ENCODE measurements around the gene CCT7.

The CCT7 gene

GRCh38 chr2:73227086-73227485, 7.0 kb upstream of the CCT7 start:
- no peak for DNase-seq

- DNase-seq, result no peak
Observed at GRCh38 chr2:73228631-73229030, 5.5 kb upstream of the CCT7 start.

DNA sequence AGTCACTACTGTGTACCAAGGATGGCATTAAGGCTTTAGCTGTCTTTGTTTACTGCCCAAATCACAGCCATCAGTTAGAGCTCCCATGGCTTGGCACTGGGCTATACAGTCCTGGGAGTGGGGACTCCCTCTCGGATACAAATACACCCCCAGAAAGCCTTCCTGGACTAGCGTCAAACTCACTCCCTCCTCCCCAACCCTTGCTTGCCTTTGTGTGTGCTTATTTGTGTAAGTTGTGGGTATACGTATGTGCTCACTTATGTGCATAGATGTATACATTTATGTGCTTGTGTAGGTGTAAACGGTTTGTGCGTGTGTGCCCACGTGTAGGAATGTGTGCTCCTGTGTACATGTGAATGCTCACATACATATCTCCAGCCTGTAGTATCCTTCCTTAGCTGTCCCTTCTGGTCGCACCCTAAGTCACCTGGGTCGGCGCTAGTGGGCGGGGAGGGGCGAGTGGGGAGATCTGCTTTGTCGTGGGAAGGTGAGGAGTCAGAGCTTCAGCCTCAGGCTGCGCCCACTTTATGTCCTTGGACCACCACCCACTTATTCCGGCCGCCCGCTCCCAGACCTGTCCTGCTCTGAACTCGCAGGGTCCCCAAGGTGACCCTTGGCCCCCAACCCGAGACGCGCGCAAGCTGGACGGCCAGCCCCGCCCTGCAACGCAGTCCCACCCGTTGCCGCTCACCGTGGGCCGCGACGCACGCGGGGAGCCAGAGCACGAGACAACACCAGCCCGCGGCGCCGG, 1.5 kb upstream of the CCT7 start:
- DNase-seq, result peak in 1 of 2 experiments; percentile 26

DNA sequence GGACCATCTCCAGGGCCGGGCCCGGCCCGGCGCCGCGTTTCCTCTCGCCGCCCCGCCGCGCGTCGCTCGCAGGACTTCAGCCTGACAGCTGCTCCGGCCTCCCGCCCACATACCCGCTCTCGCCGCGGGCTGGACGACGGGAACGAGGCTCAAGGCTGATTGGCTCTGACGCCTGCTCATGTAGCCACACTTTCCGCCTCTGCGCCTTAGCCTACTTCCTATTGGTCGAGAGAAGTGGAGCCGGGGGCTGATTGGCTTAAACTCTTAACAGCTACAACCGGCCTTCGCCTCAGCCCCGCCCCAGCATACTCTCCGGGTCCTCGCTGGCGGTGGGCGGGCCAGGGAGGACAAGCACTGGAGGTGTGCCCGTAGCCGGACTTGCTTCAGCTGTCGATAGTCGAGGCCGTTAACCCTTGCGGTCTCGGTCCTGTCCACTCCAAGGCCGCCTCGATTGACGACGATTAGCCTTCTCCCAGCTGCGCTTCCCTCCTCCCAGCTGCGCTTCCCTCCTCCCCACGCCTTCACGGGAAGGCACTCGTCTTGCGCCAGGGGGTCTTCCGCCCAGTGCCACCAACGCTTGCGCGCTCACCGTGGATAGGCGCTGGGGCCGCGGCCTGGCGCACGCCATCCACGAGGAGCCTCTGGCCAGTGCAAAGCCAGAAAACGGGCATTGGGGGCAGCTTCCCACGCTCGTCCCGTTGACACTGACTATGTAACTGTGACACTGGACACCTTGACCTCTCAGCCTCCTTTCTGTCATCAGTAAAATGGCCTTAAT, 765 bp upstream of the CCT7 start, which contains the start of gene PRADC1:
PRADC1 (minus strand) TSS at position 86 of the 778 bp plus-strand sequence; CDS start at position 7, 79 bp downstream.
- DNase-seq, result peak; percentile 99

- no peak for DNase-seq
Observed at GRCh38 chr2:73235315-73236028, 1.4 kb downstream of the CCT7 start.

DNA sequence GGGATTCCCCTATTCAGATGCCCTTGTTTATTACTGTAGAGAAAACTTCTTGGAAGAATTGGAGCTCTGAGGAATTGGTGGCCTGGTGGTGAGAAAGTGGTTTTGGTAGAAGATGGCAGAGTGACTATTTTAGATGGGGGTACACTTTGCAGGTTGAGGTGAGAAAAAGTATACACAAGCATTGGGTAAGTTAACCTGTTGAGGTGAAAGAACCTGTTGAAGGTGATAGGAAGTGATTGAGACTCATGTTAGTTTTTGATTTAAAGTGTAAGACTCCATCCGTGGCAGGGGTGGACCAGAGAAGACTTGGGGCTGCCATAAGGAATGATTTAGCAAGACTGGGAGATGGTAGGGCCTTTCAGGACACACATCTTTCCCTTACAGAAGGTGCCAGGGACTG, 3.1 kb downstream of the CCT7 start:
- no peak for DNase-seq

DNA sequence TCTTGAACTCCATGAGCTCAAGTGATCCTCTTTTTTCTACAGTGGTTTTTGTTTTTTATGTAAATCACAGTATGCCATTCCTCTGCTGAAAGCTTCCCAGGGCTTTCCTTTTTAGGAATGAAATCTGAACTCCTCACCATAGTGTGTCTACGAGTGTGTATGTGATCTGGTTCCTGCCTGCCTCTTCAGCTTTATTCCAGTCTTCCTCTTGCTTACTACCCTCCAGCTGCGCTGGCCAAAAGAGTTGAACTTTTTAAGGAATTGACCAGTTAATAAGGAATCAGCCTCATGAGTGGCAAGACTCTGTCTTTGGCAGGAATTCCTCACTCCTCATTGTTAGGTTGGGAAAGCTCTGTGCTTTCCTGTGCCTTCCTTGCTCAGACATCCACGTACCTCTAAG, 4.0 kb downstream of the CCT7 start:
- DNase-seq, result no peak

GRCh38 chr2:73238976-73239375, 4.9 kb downstream of the CCT7 start:
- DNase-seq, result no peak

DNA sequence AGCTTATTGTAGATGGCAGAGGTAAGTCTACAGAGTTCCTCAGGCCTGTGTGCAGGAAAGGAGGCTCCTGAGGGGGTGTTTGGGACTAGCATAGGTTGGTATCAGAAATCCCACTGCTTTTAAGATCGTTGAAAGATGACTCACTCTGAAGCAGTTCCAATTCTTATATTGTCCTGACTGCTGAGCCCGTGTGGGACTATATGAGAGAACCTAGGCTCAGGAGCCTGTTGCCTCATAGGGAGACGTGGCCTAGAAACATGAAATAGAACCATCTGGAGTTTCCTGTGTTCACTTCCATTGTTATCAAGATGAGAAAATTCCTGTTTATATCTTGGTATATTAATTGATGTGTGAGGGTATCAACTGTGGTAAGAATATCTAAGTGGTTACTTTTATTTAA, 5.7 kb downstream of the CCT7 start:
- no peak for DNase-seq

DNA sequence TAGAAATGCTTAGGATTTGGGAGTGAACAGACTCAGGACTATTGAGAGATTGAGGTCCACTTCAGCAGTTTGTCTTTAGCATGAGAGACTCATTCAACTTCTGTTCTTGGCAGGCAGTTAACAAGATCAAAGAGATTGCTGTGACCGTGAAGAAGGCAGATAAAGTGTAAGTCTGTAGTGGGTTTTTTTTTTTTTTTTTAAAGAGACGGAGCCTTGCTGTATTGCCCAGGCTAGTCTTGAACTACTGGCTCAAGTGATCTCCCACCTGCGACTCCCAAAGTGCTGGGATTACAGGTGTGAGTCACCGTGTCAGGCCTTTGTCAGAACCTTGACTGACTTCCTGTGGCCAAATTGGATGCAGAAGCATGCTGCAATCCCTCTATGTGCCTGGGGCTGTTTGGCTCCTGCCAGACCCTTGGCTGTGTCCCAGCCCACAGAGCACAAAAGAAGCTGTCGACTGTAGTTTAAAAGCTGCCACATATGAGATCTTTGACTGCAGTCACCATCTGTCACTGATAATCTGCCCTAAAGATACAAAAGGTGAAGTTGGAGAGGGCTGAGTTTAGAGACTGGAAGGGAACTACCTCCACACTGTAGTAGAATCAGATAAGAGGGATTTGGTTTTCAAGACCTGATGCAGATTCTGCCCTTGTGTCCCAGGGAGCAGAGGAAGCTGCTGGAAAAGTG, 9.9 kb downstream of the CCT7 start:
- DNase-seq, result peak in 1 of 2 experiments; percentile 33

DNA sequence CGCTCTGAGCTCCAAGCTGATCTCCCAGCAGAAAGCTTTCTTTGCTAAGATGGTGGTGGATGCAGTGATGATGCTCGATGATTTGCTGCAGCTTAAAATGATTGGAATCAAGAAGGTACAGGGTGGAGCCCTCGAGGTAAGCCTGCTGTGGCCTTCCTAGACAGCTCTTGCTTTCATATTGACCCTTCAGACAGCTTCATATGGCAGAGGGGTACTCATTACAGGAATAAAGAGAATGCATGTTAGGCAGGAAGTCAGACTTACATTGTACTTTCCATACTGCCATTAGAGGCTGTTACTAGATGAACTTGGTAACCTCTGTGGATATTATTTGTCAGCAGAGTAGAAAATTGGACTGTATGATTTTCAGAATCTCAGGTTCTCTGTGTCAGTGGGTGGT, 10.5 kb downstream of the CCT7 start:
- DNase-seq, result no peak

- DNase-seq, result no peak
Observed at GRCh38 chr2:73246850-73247249, 12.7 kb downstream of the CCT7 start.

DNA sequence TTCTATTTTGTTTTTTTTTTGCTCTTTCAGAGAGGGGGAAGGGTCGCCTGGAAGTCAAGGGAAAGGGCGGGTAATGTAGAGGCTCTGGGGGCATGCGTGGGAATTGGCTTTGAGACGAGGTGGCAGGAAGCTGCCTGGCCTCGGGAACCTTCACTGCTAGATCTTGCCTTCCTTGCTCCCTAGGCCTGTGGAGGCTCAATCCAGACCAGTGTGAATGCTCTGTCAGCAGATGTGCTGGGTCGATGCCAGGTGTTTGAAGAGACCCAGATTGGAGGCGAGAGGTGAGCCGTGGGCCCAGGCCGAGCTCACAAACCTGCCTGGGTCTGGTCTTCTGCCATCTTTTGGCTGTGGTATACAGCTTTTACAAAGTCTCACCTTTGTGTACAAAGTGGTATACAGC, 15.5 kb downstream of the CCT7 start:
- DNase-seq, result no peak

DNA sequence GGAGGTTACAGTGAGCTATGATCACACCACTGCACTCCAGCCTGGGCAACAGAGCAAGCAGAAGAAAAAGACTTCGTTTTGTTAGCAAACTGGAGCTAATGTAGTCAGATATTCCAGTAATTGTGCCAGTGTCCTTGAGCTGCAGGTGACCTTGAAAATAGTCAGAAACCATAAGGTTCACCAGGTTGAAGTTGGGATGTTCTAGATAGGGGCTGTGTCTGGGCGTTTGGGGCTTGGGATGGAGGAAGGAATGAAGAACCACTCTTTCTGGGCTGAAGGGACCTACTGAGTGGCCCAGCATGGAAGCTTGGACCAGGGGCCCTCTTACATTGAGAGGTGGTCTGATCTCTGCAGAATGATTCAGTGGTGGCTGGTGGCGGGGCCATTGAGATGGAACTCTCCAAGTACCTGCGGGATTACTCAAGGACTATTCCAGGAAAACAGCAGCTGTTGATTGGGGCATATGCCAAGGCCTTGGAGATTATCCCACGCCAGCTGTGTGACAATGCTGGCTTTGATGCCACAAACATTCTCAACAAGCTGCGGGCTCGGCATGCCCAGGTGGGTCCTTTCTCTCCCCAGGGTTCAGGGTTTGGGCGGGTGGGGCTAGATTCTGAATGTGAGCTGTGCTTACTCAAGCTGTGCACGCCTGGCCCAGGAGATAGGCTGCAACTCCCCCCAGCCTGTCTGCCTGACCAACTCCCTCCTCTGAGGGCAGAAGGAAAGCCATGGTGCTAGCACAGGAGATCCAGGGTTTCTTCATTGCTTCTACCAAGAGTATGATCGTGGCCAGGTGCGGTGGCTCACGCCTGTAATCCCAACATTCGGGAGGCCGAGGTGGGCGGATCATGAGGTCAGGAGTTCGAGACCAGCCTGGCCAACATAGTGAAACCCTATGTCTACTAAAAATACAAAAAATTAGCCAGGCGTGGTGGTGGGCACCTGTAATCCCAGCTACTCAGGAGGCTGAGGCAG, 17.1 kb downstream of the CCT7 start:
- no peak for DNase-seq

GRCh38 chr2:73252238-73253027, 18.3 kb downstream of the CCT7 start:
- DNase-seq, result no peak

GRCh38 chr2:73253400-73253799, 19.3 kb downstream of the CCT7 start:
- no peak for DNase-seq

DNA sequence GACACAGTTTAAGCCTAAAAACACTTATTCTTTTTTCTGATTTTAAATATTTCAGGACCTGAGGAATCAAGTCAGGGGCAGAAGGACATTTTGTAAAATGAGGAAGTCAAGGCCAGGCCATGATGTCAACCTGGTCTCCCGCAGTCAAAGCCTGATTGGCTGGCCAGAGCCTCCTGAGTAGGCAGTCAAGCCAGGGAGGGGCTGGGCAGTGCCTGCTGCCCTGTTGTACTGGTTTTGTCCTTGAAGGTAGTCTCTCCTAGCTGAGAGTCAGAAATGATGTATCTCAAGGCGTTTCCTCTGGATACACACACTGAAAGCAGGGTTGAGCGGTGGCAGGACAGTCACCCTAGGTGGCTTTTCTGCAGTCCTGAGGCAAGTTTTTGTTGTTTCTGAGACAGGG, 19.8 kb downstream of the CCT7 start:
- DNase-seq, result no peak

DNA sequence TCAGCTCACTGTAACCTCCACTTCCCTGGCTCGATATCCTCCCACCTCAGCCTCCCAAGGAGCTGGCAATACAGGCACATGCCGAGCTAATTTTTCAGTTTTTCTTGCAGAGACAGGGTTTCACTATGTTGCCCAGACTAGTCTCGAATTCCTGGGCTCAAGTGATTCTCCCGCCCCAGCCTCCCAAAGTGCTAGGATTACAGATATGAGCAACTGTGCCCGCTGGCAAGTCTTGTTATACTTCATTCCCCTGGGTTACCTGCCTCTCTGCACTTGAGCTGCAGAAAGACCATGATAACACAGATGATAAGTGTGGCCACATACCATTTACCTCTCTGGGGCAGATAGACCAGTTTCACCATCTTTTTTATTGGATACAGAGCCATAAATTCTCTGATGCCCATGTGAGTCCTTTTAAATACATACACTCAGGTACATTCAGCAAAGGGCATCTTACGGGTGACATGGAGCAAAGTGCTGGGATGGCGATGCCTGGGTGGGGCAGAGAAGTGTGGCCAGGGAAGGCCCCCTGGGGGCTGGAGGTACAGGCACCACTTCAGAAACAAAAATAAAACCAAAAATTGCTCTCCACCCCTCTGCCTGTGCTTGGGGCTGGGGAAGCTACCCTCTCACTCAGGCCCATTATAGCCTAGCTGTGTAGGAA, 20.4 kb downstream of the CCT7 start:
- no peak for DNase-seq

- no peak for DNase-seq
Observed at GRCh38 chr2:73255007-73255644, 21.0 kb downstream of the CCT7 start.
